Gastrocnemius medialis (tissue), 4 donors: ENCODE measurements around the gene EFCC1.

Source experiments
- POLR2A ChIP-seq, 2 donors: fragments of 450-650 bp; IDR thresholded peaks; one replicate each; pipeline ENCODE4 v1.6.1; 2017; ENCODE audit warnings: antibody characterized with exemption in 2 of 2, mild to moderate bottlenecking in 2 of 2, moderate library complexity in 2 of 2
- TF ChIP-seq, protein P1 (sequence below), 5 experiments: fragments of 450-650 bp in 3 of 5; fragments of 200-600 bp in 2 of 5; sonication (generic) in 2 of 5; IDR thresholded peaks in 4 of 5; conservative IDR thresholded peaks in 1 of 5; 1 replicate in 4 of 5; 2 replicates in 1 of 5; pipeline ENCODE4 v1.5.1; 2016 to 2019; ENCODE audit warnings: antibody characterized with exemption in 5 of 5, mild to moderate bottlenecking in 3 of 5, moderate library complexity in 3 of 5

DNA sequence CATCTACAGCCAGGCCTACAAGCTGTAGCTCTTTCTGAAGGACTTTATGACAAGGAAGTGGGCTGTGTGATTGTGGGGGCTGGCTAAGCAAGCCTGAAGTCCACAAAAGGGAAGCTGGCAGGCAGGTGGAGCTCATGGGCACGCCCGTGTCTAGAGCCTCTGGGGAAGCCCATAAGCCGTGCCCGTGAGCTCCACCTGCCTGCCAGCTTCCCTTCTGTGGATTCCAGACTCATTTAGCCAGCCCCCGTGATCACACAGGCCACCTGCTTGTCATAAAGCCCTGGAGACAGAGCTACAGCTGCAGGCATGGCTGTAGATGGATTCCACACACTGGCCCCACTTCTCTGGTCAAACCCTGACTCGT, 15.2 kb downstream of the EFCC1 start:
- TF ChIP-seq POLR2A (IDR thresholded peaks at IDR 0.05) = no peak
- TF ChIP-seq, protein P1, sequence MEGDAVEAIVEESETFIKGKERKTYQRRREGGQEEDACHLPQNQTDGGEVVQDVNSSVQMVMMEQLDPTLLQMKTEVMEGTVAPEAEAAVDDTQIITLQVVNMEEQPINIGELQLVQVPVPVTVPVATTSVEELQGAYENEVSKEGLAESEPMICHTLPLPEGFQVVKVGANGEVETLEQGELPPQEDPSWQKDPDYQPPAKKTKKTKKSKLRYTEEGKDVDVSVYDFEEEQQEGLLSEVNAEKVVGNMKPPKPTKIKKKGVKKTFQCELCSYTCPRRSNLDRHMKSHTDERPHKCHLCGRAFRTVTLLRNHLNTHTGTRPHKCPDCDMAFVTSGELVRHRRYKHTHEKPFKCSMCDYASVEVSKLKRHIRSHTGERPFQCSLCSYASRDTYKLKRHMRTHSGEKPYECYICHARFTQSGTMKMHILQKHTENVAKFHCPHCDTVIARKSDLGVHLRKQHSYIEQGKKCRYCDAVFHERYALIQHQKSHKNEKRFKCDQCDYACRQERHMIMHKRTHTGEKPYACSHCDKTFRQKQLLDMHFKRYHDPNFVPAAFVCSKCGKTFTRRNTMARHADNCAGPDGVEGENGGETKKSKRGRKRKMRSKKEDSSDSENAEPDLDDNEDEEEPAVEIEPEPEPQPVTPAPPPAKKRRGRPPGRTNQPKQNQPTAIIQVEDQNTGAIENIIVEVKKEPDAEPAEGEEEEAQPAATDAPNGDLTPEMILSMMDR (IDR thresholded peaks at IDR 0.05 in 4 of 5, conservative IDR thresholded peaks at IDR 0.05 in 1 of 5) = no peak
